ENCODE data around the gene ARRB1. TPM values are rescaled to one million over a fixed set of nuclear protein-coding genes. Genes with fewer than 3 reads are reported as not detected.
"Not testable (repeated sequence)": the region's sequence is repeated elsewhere in the genome, so short reads cannot be mapped to it uniquely, and the experiment has no call there.

Gene ARRB1
- total RNA-seq, 1 donor from 2014 or later: 24.6 TPM

- intact Hi-C loops (cut with DNase I): no loop called here
- DNase-seq (peak; percentile 81), ATAC-seq (ENCODE audit: poor library complexity) (no peak)
These were observed 4.4 kb downstream of the ARRB1 start for GRCh38 chr11:75346912-75347647.

DNA sequence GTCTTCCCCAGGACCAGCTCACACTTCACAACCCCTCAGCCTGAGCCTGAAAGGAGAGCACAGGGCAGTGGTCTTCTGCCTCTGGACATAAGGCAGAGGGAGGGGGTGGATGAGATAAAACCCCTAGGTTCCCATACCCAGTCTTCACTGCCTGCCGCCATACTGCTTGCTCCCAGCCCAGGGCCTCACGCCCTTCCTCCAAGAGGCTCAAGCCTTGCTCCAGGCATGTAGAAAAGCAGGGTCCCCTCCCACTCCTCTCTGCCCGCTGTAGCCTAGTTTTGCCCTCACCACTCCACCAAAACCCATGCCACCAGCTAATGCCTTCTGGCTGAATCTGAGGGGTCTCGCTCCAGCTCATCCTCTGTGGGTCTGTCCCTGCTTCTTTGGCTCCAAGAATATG lies 5.2 kb downstream of the ARRB1 start:
- ATAC-seq (ENCODE audit: poor library complexity) (no peak), DNase-seq (no peak)
- intact Hi-C loops (cut with DNase I): no loop called here

- ATAC-seq (ENCODE audit: poor library complexity): no peak
- intact Hi-C loops (cut with DNase I): no loop called here
- no peak for DNase-seq
These were observed 5.9 kb downstream of the ARRB1 start for GRCh38 chr11:75345455-75346160.

DNA sequence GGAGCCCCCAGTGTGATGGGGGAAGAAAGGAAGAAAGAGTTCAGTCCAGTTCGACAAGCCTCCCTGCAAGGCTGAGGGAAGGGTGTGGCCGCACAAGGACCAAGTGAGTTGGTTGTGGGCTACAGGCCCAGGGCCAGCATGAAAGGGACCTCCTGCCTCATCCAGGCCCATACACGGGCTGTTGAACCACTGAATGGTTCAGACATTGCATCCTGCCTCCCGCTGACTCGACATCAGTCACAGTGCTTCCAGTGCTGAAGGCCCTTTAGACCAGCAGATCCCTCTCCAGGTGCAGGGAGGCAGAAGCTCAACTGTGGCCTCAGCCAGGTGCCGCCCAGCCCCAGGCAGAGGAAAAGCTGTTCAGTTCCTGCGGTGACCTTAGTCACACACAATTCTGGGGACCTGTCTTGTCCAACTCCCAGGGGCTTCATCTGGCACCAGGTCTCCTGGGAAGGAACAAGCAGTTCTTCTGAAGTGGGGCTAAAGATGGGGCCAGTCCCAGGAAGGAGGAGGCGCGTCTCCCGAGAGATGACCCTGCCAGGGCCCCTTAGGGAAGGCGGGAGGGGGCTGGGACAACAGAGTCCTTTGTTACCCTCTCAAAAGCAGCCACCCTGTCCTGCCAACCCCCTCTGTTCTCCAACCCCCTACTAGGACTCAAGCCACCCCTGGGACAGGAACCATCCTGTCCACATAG lies 6.6 kb downstream of the ARRB1 start:
- intact Hi-C loops (cut with DNase I): no loop called here
- ATAC-seq (ENCODE audit: poor library complexity): no peak
- no peak for DNase-seq

DNA sequence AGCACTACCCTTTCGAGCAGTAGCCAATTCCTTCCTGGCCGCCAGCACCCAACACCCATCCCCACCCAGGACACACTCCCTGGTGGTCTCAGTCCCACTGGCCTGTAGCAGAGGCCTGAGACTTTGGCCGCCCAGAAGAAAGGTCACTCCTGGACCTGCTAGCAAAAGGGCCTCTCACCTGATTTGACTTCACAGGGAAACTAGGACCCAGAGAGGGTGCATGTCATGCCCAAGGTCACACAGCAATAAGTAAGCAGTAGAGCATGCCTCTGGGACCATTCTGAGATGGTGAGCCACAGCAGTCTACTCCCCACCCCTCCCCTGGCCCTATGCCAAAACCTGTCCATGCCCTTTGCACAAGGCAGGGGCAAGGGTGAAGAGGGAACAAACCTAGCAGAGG lies 7.3 kb downstream of the ARRB1 start:
- intact Hi-C loops (cut with DNase I): no loop called here
- ATAC-seq (ENCODE audit: poor library complexity) (no peak), DNase-seq (no peak)

DNA sequence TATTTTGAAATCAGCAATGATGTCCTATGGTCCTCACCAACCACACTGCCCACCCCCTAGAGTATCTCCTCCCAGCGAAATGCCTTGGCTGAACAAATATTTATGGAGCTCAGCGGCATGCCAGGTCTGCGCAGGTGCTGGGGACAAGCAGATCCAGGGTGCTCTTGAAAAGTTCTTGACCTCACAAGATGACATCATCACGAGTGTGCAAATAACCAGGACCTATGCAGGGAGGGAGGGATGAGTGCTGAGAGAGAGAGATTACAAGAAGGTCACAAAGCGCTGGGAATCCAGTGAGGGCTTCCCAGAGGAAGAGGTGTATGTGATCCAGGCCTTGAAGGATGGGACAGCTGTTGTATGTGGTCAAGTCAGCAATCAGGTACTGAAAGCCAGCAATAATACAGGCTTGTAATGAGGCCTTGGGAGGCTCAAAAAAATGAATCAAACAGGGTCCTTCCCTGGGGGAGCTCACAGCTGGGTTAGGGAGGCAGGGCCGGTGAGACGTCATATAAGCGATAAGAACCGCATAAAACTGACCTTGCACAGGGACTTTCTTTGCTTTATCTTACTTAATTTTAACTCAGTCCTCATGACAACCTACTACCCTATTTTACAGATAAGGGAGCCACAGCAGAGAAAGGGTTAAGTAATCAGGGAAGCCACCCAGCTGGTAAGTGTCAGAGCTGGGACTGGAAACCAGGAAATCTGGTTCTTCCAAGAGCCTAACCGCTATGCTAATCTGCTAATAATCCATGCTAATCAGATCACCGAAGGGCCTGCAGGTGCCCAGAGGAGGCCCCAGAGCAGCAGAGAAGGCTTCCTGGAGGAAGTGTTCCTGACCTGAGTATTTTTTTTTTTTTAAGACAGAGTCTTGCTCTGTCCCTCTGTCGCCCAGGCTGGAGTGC lies 8.2 kb downstream of the ARRB1 start:
- ATAC-seq (ENCODE audit: poor library complexity) (no peak), DNase-seq (no peak)
- intact Hi-C loops (cut with DNase I): no loop called here

DNA sequence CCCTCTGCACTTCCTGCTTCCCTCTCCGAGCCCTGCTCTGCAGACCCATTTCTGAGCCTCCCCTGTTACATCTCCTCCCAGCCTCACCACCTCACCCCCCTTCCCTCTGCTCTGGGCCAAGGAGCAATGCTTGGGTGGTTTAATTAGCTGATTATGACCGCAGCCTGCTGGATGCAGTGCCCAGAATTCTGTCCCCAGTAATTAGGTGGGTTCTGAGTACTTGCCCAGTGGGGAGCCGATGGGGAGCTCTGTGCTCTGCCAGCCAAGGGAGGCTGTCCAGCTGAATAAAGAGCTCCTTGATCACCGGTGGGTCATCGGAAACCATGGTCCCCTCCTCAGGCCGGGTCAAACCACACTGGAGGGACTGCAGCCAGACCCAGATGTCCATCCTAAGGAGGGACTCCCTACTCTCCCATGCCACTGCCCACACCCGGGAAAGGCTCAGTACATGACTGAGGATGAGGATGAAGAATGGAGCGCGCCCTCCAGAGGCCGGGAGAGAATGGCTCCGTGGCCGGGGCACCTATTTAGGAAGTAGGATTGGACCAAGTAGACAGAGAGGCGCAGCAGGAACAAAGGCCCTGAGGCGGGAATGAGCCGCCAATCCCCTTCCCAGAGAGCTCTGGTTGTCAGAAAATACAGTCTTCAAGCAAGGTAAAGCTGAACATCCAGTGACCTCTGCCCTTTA lies 9.1 kb downstream of the ARRB1 start:
- DNase-seq: no peak
- ATAC-seq (ENCODE audit: poor library complexity): no peak
- intact Hi-C loops (cut with DNase I): no loop called here

DNA sequence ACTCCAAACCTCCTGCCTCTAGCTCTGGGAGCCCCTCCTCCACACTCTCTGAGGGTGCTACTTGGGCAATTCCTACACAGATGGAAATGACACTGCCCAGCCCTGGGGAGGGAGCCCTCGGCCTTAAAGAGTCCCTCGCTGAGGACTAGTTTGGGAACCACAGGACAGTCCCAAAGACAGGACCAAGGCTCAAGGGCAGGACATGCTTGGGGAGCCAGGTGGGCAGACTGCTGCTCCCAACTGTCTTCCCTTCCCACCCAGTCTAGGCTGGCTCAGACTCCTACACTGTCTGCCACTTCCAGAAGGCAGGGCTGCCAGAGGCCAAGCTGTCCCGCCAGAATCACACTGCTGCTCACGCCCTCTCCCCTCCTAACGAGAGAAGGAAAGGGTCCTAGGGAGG lies 9.8 kb downstream of the ARRB1 start:
- intact Hi-C loops (cut with DNase I): no loop called here
- DNase-seq (peak; percentile 53), ATAC-seq (ENCODE audit: poor library complexity) (peak; percentile 18)

DNA sequence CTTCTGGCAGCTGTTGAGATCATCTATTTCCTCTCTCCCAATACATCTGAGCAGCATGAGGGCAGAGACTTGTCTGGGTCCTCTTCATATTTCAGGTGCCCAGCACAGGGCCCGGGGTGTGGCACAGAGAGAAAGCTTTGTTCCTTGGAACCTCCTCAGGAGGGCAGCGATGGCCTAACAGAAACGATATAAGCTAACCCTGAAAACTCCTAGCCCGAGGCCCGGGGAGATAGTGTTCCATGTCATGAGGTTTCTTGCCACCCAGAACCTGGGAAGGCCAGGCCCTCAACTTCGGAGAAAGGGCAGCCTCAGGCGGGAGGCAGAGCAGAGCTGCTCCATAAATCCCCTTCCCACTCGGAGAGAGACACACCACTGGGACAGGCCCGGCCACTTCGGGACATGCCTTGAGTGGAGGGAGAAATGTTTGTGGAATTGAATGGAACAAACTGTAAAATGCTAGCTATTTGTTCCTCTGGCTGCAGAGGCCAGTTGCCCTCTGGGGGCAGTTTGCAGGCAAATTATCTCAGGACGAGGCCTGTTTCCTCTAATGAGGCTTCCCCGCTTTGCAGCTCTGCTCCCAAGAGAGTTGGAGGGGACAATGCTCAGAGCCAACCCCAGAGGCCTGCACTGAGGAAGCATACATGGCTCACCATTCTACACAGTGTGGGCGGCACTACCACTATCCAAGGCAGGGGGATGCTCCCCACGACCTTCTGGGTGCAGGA lies 11.6 kb downstream of the ARRB1 start:
- intact Hi-C loops (cut with DNase I): no loop called here
- DNase-seq: peak; percentile 54
- peak; percentile 35 for ATAC-seq (ENCODE audit: poor library complexity)

DNA sequence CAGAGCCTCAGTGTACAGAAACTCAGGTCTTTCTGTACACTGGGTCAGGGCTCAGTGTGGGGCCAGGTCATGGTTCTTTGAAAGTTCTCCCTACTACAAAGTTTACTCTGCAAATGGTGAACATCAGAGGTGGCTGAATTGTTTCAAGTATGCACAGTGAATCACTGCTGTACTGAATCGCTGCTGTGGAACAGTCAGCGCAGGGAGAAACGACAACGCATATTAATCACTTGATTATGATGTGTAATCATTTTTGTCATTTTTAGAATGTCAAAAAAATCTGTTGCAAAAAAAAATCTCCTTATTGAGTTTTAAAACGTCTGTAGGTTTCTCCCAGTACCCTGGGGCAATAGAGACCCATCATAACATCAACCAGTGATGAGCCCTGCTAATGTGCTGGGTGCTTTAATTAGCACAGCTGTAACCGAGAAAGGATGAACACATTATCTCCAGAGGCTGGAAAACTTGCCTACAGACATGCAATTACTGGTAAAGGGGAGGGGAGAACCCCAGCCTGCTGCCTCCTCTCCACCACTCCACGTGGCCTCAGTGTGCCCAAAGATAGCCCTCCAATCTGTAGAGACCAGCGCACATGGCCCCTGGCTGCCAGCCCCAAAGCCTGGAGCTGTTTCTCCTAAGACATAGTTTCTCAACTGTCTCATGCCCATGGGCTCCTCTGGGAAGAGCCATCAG lies 12.8 kb downstream of the ARRB1 start:
- no peak for DNase-seq
- intact Hi-C loops (cut with DNase I): no loop called here
- ATAC-seq (ENCODE audit: poor library complexity): no peak

- intact Hi-C loops (cut with DNase I): no loop called here
- ATAC-seq (ENCODE audit: poor library complexity) (no peak), DNase-seq (peak; percentile 63)
These were observed 14.2 kb downstream of the ARRB1 start for GRCh38 chr11:75337195-75337654.

DNA sequence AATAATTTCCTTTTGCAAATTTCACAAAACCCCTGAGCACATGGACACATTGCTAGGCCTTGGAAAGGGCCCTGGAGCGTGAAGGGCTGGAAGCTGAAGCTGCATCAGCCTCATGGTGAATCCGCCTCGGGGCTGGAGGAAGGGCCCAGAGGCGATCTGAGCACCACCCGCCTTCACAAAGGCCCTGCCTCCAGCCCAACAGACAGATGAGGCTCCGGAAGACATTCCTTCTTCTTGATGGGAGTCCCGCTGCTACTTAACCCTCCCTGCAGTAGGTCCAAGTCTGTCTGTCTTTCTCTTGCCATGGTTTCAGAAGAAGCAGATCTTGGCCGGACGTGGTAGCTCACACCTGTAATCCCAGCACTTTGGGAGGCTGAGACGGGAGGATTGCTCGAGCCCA lies 16.5 kb downstream of the ARRB1 start:
- no peak for DNase-seq
- intact Hi-C loops (cut with DNase I): no loop called here
- ATAC-seq (ENCODE audit: poor library complexity): no peak

GRCh38 chr11:75334402-75334891 lies 17.0 kb downstream of the ARRB1 start:
- intact Hi-C loops (cut with DNase I): no loop called here
- DNase-seq (no peak), ATAC-seq (ENCODE audit: poor library complexity) (no peak)

DNA sequence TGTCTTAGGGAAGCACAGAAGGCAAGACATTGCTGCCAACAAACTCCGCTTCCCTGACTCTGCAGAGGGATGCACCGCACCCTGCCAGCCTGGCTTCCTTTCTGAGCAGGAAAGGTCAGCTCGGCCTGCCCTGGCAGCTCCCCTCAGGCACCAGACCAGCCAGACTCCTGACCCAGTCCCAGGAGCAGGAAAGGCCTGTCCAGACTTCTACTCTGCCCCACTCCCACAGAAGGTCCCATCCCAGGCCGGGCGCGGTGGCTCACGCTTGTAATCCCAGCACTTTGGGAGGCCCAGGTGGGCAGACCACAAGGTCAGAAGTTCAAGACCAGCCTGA lies 17.7 kb downstream of the ARRB1 start:
- intact Hi-C loops (cut with DNase I): no loop called here
- ATAC-seq (ENCODE audit: poor library complexity) (no peak), DNase-seq (no peak)

DNA sequence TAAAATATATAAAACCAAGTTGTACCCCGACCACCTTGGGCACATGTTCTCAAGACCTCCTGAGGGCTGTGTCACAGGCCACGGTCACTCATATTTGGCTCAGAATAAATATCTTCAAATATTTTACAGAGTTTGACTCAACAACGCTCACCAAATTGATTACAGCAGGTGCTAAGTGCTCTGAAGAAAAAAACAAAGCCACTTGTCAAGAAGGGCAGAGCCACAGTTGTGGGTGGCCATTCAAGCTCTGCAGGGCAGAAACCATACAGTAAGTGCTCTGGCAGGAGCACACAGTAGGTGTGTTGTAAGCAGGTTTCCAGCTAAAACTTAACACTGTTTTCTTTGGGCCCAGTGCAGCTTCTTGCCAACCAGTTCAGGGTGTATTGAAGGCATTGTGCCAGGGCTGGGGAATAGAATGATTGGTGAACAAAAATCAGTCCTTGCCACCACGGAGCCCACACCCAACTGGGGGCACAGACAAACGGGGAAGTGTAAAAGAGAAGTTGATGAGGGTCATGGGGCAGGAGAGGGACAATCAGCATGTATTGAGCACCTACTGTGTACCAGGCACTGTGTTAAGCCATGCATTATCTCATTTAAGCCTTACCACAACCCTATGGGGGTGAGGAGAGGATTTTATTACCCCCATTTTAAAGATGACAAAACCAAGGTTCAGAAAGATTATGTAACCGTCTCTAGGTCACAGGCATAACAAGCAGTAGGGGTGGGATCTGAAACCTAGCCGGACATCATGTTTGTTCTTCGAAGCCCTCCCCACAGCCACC lies 18.2 kb downstream of the ARRB1 start:
- DNase-seq: no peak
- ATAC-seq (ENCODE audit: poor library complexity): no peak
- intact Hi-C loops (cut with DNase I): no loop called here

- intact Hi-C loops (cut with DNase I); DNase-seq; ATAC-seq (ENCODE audit: poor library complexity): not testable (repeated sequence)
These were observed 19.7 kb downstream of the ARRB1 start for GRCh38 chr11:75331761-75332160.
